Rectal smooth muscle tissue (tissue), 1 donor: ENCODE measurements around the gene AP3D1.
"Not testable (repeated sequence)": the region's sequence is repeated elsewhere in the genome, so short reads cannot be mapped to it uniquely, and the experiment has no call there.

Source experiments
- H3K27ac ChIP-seq: one replicate; pipeline ENCODE4 v1.7.0; 2013; ENCODE audit warnings: low read depth, low read length, inconsistent platforms
- H3K27me3 ChIP-seq: one replicate; pipeline ENCODE4 v1.7.0; 2013; ENCODE audit warnings: low read length; ENCODE audit not compliant: control insufficient read depth, insufficient read depth
- H3K36me3 ChIP-seq: one replicate; pipeline ENCODE4 v1.7.0; 2013; ENCODE audit warnings: low read length; ENCODE audit not compliant: control insufficient read depth, insufficient read depth
- H3K4me1 ChIP-seq: one replicate; pipeline ENCODE4 v1.7.0; 2013; ENCODE audit warnings: low read length; ENCODE audit not compliant: control insufficient read depth, insufficient read depth
- H3K4me3 ChIP-seq: one replicate; pipeline ENCODE4 v1.7.0; 2013; ENCODE audit warnings: low read length
- H3K9ac ChIP-seq: one replicate; pipeline ENCODE4 v1.7.0; 2013; ENCODE audit warnings: low read length

Gene AP3D1

GRCh38 chr19:2089001-2089711, 62.2 kb downstream of the AP3D1 start:
- Histone ChIP-seq H3K27ac (peak overlapping the region; percentile 17), H3K4me1 (peaks cover 20% of the 10 kb centered on the region), H3K36me3 (peaks cover 2% of the 10 kb centered on the region), H3K9ac (no peak overlapping the region), H3K27me3 (no peaks in the 10 kb centered on the region), H3K4me3 (no peak overlapping the region)

GRCh38 chr19:2087621-2088100, 63.7 kb downstream of the AP3D1 start:
- H3K4me3 ChIP-seq, result no peak overlapping the region
- no peak overlapping the region for H3K9ac ChIP-seq
- peaks cover 13% of the 10 kb centered on the region for H3K4me1 ChIP-seq
- H3K27ac ChIP-seq, result no peak overlapping the region
- peaks cover 3% of the 10 kb centered on the region for H3K36me3 ChIP-seq
- no peaks in the 10 kb centered on the region for H3K27me3 ChIP-seq

GRCh38 chr19:2086695-2087620, 64.4 kb downstream of the AP3D1 start:
- not testable (repeated sequence) for H3K4me3 ChIP-seq, H3K27me3 ChIP-seq, H3K36me3 ChIP-seq, H3K9ac ChIP-seq, H3K27ac ChIP-seq
- H3K4me1 ChIP-seq, result peaks cover 13% of the 10 kb centered on the region

- no peaks in the 10 kb centered on the region for H3K27me3 ChIP-seq
- peak overlapping the region; percentile 29 for H3K4me3 ChIP-seq
- H3K36me3 ChIP-seq, result peaks cover 10% of the 10 kb centered on the region
- no peak overlapping the region for H3K9ac ChIP-seq
- peak overlapping the region; percentile 6 for H3K27ac ChIP-seq
- peaks cover 4% of the 10 kb centered on the region for H3K4me1 ChIP-seq
Measured at GRCh38 chr19:2084993-2085720, 66.2 kb downstream of the AP3D1 start.

GRCh38 chr19:2083174-2083854, 68.1 kb downstream of the AP3D1 start:
- Histone ChIP-seq H3K9ac (no peak overlapping the region), H3K36me3 (peaks cover 25% of the 10 kb centered on the region), H3K27ac (peak overlapping the region; percentile 34), H3K4me3 (peak overlapping the region; percentile 49), H3K27me3 (no peaks in the 10 kb centered on the region), H3K4me1 (peaks cover 2% of the 10 kb centered on the region)

GRCh38 chr19:2081873-2082810, 69.2 kb downstream of the AP3D1 start:
- peaks cover 2% of the 10 kb centered on the region for H3K4me1 ChIP-seq
- H3K9ac ChIP-seq, result peak overlapping the region; percentile 17
- H3K4me3 ChIP-seq, result peak overlapping the region; percentile 45
- H3K36me3 ChIP-seq, result peaks cover 33% of the 10 kb centered on the region
- H3K27me3 ChIP-seq, result no peaks in the 10 kb centered on the region
- no peak overlapping the region for H3K27ac ChIP-seq

- Histone ChIP-seq H3K27ac (no peak overlapping the region), H3K4me3 (no peak overlapping the region), H3K36me3 (peaks cover 42% of the 10 kb centered on the region), H3K27me3 (no peaks in the 10 kb centered on the region), H3K4me1 (peaks cover 2% of the 10 kb centered on the region), H3K9ac (no peak overlapping the region)
Measured at GRCh38 chr19:2080336-2080988, 70.9 kb downstream of the AP3D1 start.

- peaks cover 44% of the 10 kb centered on the region for H3K36me3 ChIP-seq
Measured at GRCh38 chr19:2079865-2080301, 71.5 kb downstream of the AP3D1 start.

GRCh38 chr19:2079076-2079864, 72.1 kb downstream of the AP3D1 start:
- peaks cover 44% of the 10 kb centered on the region for H3K36me3 ChIP-seq
- H3K9ac ChIP-seq, result no peak overlapping the region
- H3K4me3 ChIP-seq, result no peak overlapping the region
- no peak overlapping the region for H3K27ac ChIP-seq
- H3K4me1 ChIP-seq, result peaks cover 2% of the 10 kb centered on the region
- H3K27me3 ChIP-seq, result no peaks in the 10 kb centered on the region

More at GRCh38 chr19:2079865-2080301, 71.5 kb downstream of the AP3D1 start:
- H3K9ac ChIP-seq, result no peak overlapping the region
- no peaks in the 10 kb centered on the region for H3K27me3 ChIP-seq
- H3K4me3 ChIP-seq, result no peak overlapping the region
- peaks cover 2% of the 10 kb centered on the region for H3K4me1 ChIP-seq
- peak overlapping the region; percentile 40 for H3K27ac ChIP-seq
